ENCODE results near the gene NSL1.
"Not testable (repeated sequence)": the region's sequence is repeated elsewhere in the genome, so short reads cannot be mapped to it uniquely, and the experiment has no call there.

Gene NSL1

DNA sequence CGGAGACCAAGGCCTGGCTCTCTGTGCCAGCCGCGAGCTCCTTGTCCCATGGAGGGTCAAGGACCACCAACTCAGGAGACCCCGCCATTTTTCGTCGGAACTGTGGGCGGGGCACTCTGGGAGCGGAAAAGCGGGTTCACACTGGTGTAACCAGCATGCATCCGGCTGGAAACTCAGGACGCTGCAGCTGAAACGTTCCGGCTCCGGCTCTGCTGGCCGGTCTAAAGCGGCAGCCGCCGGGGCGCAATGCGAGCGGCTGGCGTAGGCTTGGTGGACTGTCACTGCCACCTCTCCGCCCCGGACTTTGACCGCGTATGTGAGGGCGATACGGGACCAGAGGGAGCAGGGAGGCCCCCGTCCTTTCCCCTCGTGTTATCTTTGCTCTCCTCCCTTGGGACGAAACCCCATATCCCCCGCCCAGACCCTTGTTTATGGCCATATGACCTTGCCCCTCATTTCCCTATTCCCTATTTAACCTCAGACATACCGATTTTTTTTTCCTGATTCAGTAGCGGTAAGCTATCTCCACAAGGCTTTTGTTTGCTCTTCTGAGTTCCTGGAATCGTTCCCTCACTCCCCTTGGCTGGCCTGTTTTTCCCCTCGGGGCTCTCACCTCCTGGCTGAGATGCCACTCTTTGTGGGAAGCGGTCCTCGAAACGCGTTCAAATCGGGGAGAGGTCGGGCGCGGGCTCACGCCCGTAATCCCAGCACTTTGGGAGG, at the start of gene NSL1, which contains the start of gene TATDN3:
Gene NSL1, minus strand, starts transcription at position 102 of the 720 bp plus-strand sequence. Its CDS starts 14 bp downstream, at position 88.
Gene TATDN3, plus strand, starts transcription at position 219 of the 720 bp plus-strand sequence. Its CDS starts 28 bp downstream, at position 247.
- H3K36me3 ChIP-seq (ENCODE audit: control insufficient read depth in 1 of 2, insufficient read depth in 2 of 2, low read length in 2 of 2): peaks cover 0 to 8% of the 10 kb centered on the region in 2 donors
- H3K4me1 ChIP-seq (ENCODE audit: control insufficient read depth in 1 of 2, insufficient read depth in 2 of 2, low read length in 2 of 2): peaks cover 4 to 21% of the 10 kb centered on the region in 2 donors
- H3K4me3 ChIP-seq (ENCODE audit: low read depth in 1 of 2, low read length in 2 of 2): peak within 1 kb of the TSS; percentile 96 to 99
- peak within 1 kb of the TSS; percentile 99 for H3K27ac ChIP-seq (ENCODE audit: low read length)
- H3K9me3 ChIP-seq (ENCODE audit: control insufficient read depth in 1 of 2, low read length in 2 of 2): no peaks in the 10 kb centered on the region
- no peaks in the 10 kb centered on the region for H3K27me3 ChIP-seq (ENCODE audit: low read depth, low read length)

GRCh38 chr1:212838145-212838544, 46.6 kb upstream of the NSL1 start:
- Histone ChIP-seq H3K4me3 (ENCODE audit: low read depth in 1 of 2, low read length in 2 of 2) (no peak overlapping the region), H3K36me3 (ENCODE audit: control insufficient read depth in 1 of 2, insufficient read depth in 2 of 2, low read length in 2 of 2) (no peaks in the 10 kb centered on the region), H3K9me3 (ENCODE audit: control insufficient read depth in 1 of 2, low read length in 2 of 2) (no peaks in the 10 kb centered on the region), H3K27ac (ENCODE audit: low read length) (no peak overlapping the region), H3K27me3 (ENCODE audit: low read depth, low read length) (no peaks in the 10 kb centered on the region), H3K4me1 (ENCODE audit: control insufficient read depth in 1 of 2, insufficient read depth in 2 of 2, low read length in 2 of 2) (no peaks in the 10 kb centered on the region)

- H3K27ac ChIP-seq (ENCODE audit: low read length); H3K4me3 ChIP-seq (ENCODE audit: low read depth in 1 of 2, low read length in 2 of 2); H3K9me3 ChIP-seq (ENCODE audit: control insufficient read depth in 1 of 2, low read length in 2 of 2); H3K36me3 ChIP-seq (ENCODE audit: control insufficient read depth in 1 of 2, insufficient read depth in 2 of 2, low read length in 2 of 2); H3K27me3 ChIP-seq (ENCODE audit: low read depth, low read length); H3K4me1 ChIP-seq (ENCODE audit: control insufficient read depth in 1 of 2, insufficient read depth in 2 of 2, low read length in 2 of 2): not testable (repeated sequence)
Observed at GRCh38 chr1:212833211-212834207, 41.9 kb upstream of the NSL1 start.

DNA sequence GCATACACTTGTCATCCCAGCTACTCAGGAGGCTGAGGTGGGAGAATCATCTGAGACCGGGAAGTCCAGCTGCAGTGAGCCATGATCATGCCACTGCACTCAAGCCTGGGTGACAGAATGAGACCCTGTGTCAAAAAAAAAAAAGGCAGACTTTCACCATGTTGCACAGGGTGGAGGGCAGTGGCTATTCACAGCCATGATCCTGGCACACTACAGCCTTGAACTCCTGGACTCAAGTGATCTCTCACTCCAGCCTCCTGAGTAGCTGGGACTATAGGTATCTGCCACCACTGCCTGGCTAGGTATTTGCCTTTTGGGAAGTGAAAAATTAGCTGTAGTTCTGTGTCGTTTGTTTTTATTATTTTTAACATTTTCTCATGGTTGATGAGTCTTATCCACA, 36.8 kb upstream of the NSL1 start:
- H3K27me3 ChIP-seq (ENCODE audit: low read depth, low read length): no peaks in the 10 kb centered on the region
- H3K4me1 ChIP-seq (ENCODE audit: control insufficient read depth in 1 of 2, insufficient read depth in 2 of 2, low read length in 2 of 2): no peaks in the 10 kb centered on the region
- H3K36me3 ChIP-seq (ENCODE audit: control insufficient read depth in 1 of 2, insufficient read depth in 2 of 2, low read length in 2 of 2): no peaks in the 10 kb centered on the region
- peaks cover 6% of the 10 kb centered on the region in 2 donors for H3K9me3 ChIP-seq (ENCODE audit: control insufficient read depth in 1 of 2, low read length in 2 of 2)
- H3K27ac ChIP-seq (ENCODE audit: low read length): no peak overlapping the region
- no peak overlapping the region for H3K4me3 ChIP-seq (ENCODE audit: low read depth in 1 of 2, low read length in 2 of 2)

GRCh38 chr1:212827831-212828278, 36.3 kb upstream of the NSL1 start:
- Histone ChIP-seq H3K9me3 (ENCODE audit: control insufficient read depth in 1 of 2, low read length in 2 of 2) (peaks cover 6% of the 10 kb centered on the region in 2 donors), H3K4me3 (ENCODE audit: low read depth in 1 of 2, low read length in 2 of 2) (no peak overlapping the region), H3K4me1 (ENCODE audit: control insufficient read depth in 1 of 2, insufficient read depth in 2 of 2, low read length in 2 of 2) (no peaks in the 10 kb centered on the region), H3K36me3 (ENCODE audit: control insufficient read depth in 1 of 2, insufficient read depth in 2 of 2, low read length in 2 of 2) (no peaks in the 10 kb centered on the region), H3K27me3 (ENCODE audit: low read depth, low read length) (no peaks in the 10 kb centered on the region), H3K27ac (ENCODE audit: low read length) (no peak overlapping the region)

DNA sequence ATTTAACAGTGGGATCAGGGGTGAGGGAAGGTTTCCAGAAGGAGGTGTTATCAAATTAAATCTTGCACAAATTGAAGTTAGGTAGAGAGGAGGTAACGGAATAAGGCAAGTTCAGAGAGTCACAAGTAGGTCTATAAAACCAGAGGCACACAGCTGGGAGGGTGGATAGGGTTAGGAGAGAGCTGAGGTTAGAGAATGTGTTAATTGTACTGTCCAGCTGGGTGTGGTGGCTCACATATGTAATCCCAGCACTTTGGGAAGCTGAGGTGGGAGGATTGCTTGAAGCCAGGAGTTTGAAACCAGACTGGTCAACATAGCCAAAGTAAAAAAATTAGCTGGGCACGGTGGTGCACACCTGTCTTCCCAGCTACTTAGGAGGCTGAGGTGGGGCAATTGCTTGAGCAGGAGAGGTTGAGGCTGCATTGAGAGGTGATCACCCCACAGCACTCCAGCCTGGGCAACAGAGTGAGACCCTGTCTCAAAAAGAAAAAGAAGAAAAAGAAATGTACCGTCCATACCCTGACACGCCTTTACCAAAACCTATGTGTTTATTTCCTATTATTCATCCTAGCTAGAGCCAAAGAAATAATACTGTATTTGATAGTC, 35.7 kb upstream of the NSL1 start:
- Histone ChIP-seq H3K36me3 (ENCODE audit: control insufficient read depth in 1 of 2, insufficient read depth in 2 of 2, low read length in 2 of 2) (no peaks in the 10 kb centered on the region), H3K27ac (ENCODE audit: low read length) (no peak overlapping the region), H3K4me1 (ENCODE audit: control insufficient read depth in 1 of 2, insufficient read depth in 2 of 2, low read length in 2 of 2) (no peaks in the 10 kb centered on the region), H3K9me3 (ENCODE audit: control insufficient read depth in 1 of 2, low read length in 2 of 2) (peaks cover 6% of the 10 kb centered on the region in 2 donors), H3K4me3 (ENCODE audit: low read depth in 1 of 2, low read length in 2 of 2) (no peak overlapping the region), H3K27me3 (ENCODE audit: low read depth, low read length) (no peaks in the 10 kb centered on the region)

GRCh38 chr1:212825798-212826452, 34.3 kb upstream of the NSL1 start:
- H3K36me3 ChIP-seq (ENCODE audit: control insufficient read depth in 1 of 2, insufficient read depth in 2 of 2, low read length in 2 of 2): no peaks in the 10 kb centered on the region
- no peaks in the 10 kb centered on the region for H3K4me1 ChIP-seq (ENCODE audit: control insufficient read depth in 1 of 2, insufficient read depth in 2 of 2, low read length in 2 of 2)
- H3K27ac ChIP-seq (ENCODE audit: low read length): no peak overlapping the region
- H3K27me3 ChIP-seq (ENCODE audit: low read depth, low read length): no peaks in the 10 kb centered on the region
- peaks cover 6% of the 10 kb centered on the region in 2 donors for H3K9me3 ChIP-seq (ENCODE audit: control insufficient read depth in 1 of 2, low read length in 2 of 2)
- no peak overlapping the region for H3K4me3 ChIP-seq (ENCODE audit: low read depth in 1 of 2, low read length in 2 of 2)

- Histone ChIP-seq H3K9me3 (ENCODE audit: control insufficient read depth in 1 of 2, low read length in 2 of 2) (peaks cover 6% of the 10 kb centered on the region in 2 donors), H3K4me1 (ENCODE audit: control insufficient read depth in 1 of 2, insufficient read depth in 2 of 2, low read length in 2 of 2) (no peaks in the 10 kb centered on the region)
Observed at GRCh38 chr1:212824201-212824600, 32.6 kb upstream of the NSL1 start.

DNA sequence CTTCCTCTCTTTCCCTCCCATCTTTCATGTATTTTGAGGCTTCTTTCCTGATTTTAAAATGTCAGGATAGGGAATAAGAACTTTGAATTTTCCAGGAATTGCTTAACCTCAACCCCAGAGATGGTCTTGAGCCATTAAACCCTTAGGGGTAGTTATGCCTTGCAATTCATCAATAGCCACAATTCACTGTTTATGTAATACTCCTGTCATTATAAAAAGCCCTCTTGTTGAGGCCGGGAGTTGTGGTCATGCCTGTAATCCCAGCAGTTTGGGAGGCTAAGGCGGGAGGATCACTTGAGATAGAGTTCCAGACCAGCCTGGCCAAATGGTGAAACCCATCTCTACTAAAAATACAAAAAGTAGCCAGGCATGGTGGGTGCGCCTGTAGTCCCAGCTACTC, 31.4 kb upstream of the NSL1 start:
- no peaks in the 10 kb centered on the region for H3K36me3 ChIP-seq (ENCODE audit: control insufficient read depth in 1 of 2, insufficient read depth in 2 of 2, low read length in 2 of 2)
- no peak overlapping the region for H3K27ac ChIP-seq (ENCODE audit: low read length)
- H3K4me3 ChIP-seq (ENCODE audit: low read depth in 1 of 2, low read length in 2 of 2): no peak overlapping the region
- peaks cover 6% of the 10 kb centered on the region in 2 donors for H3K9me3 ChIP-seq (ENCODE audit: control insufficient read depth in 1 of 2, low read length in 2 of 2)
- no peaks in the 10 kb centered on the region for H3K27me3 ChIP-seq (ENCODE audit: low read depth, low read length)
- no peaks in the 10 kb centered on the region for H3K4me1 ChIP-seq (ENCODE audit: control insufficient read depth in 1 of 2, insufficient read depth in 2 of 2, low read length in 2 of 2)

More at GRCh38 chr1:212824201-212824600, 32.6 kb upstream of the NSL1 start:
- H3K36me3 ChIP-seq (ENCODE audit: control insufficient read depth in 1 of 2, insufficient read depth in 2 of 2, low read length in 2 of 2): no peaks in the 10 kb centered on the region
- no peak overlapping the region for H3K4me3 ChIP-seq (ENCODE audit: low read depth in 1 of 2, low read length in 2 of 2)
- no peak overlapping the region for H3K27ac ChIP-seq (ENCODE audit: low read length)
- H3K27me3 ChIP-seq (ENCODE audit: low read depth, low read length): no peaks in the 10 kb centered on the region

DNA sequence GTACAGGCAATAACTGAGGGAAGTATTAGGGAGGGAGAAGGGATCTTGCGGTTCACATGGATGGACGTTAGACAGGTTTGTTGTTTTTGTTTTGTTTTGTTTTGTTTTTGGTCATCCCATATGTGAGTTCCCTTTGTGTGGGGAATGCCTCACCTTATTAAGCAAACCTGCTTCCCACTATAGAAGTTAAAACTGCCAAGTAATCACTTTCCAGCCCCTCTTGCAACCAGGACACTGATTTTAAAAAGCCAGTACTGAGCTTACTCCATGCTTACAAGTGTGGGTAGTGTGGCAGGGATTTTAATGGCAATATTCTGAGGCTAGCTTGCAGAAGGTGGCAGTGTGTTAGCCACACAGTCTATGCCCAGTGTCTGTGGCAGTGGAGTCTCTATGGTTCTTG, 29.4 kb upstream of the NSL1 start:
- H3K36me3 ChIP-seq (ENCODE audit: control insufficient read depth in 1 of 2, insufficient read depth in 2 of 2, low read length in 2 of 2): no peaks in the 10 kb centered on the region
- H3K27me3 ChIP-seq (ENCODE audit: low read depth, low read length): no peaks in the 10 kb centered on the region
- no peaks in the 10 kb centered on the region for H3K4me1 ChIP-seq (ENCODE audit: control insufficient read depth in 1 of 2, insufficient read depth in 2 of 2, low read length in 2 of 2)

More for the DNA sequence above, 29.4 kb upstream of the NSL1 start:
- Histone ChIP-seq H3K27ac (ENCODE audit: low read length) (no peak overlapping the region), H3K9me3 (ENCODE audit: control insufficient read depth in 1 of 2, low read length in 2 of 2) (peaks cover 3 to 5% of the 10 kb centered on the region in 2 donors), H3K4me3 (ENCODE audit: low read depth in 1 of 2, low read length in 2 of 2) (no peak overlapping the region)

Data from muscle layer of duodenum (tissue), 2 donors.